ENCODE measurements around the gene TBC1D8. TPM values are rescaled to one million over a fixed set of nuclear protein-coding genes. Genes with fewer than 3 reads are reported as not detected.

TBC1D8 gene
- total RNA-seq, 1 donor from 2014 or later = 0.51 TPM

- intact Hi-C loops (cut with micrococcal nuclease) = loop anchor here (5.0 to 10.0 kb wide), 3 partner anchors 1512 to 1850 kb away; partner anchors contain the start of genes EIF5B, LIPT1, REV1 and TSGA10
These were observed 146.4 kb downstream of the TBC1D8 start for GRCh38 chr2:101004620-101005325.

- intact Hi-C loops (cut with micrococcal nuclease) = loop anchor here (1.0 to 10.0 kb wide), 4 partner anchors 18 to 1849 kb away; partner anchors contain the start of genes EIF5B, LIPT1, REV1 and TSGA10
These were observed 147.9 kb downstream of the TBC1D8 start for GRCh38 chr2:101003278-101003775.

GRCh38 chr2:101002562-101003277, 148.5 kb downstream of the TBC1D8 start:
- intact Hi-C loops (cut with micrococcal nuclease) = loop anchor here (1.0 to 10.0 kb wide), 11 partner anchors 10 to 1848 kb away; partner anchors contain the start of genes CNOT11, EIF5B, LIPT1 and PDCL3

- intact Hi-C loops (cut with micrococcal nuclease) = loop anchor here (1.0 to 10.0 kb wide), 11 partner anchors 10 to 1847 kb away; partner anchors contain the start of genes CNOT11, EIF5B, LIPT1 and PDCL3
These were observed 149.3 kb downstream of the TBC1D8 start, which contains the start of gene RPL31 for GRCh38 chr2:101001691-101002561. Gene RPL31 (plus strand): TSS chr2:101002289. CDS start chr2:101002702, 413 bp downstream.

- intact Hi-C loops (cut with micrococcal nuclease) = loop anchor here (2.0 to 10.0 kb wide), 4 partner anchors 181 to 1845 kb away; partner anchors contain the start of genes EIF5B, LIPT1, REV1 and TSGA10
These were observed 151.2 kb downstream of the TBC1D8 start for GRCh38 chr2:100999995-101000394.

- intact Hi-C loops (cut with micrococcal nuclease) = no loop called here
These were observed 153.0 kb downstream of the TBC1D8 start for GRCh38 chr2:100998235-100998573.

GRCh38 chr2:100997509-100998234, 153.5 kb downstream of the TBC1D8 start:
- intact Hi-C loops (cut with micrococcal nuclease) = no loop called here

GRCh38 chr2:100995309-100996075, 155.7 kb downstream of the TBC1D8 start:
- intact Hi-C loops (cut with micrococcal nuclease) = no loop called here

- intact Hi-C loops (cut with micrococcal nuclease) = no loop called here
These were observed 157.9 kb downstream of the TBC1D8 start for GRCh38 chr2:100993294-100993693.

- intact Hi-C loops (cut with micrococcal nuclease) = no loop called here
These were observed 158.9 kb downstream of the TBC1D8 start for GRCh38 chr2:100992262-100992661.

GRCh38 chr2:100991404-100991773, 159.8 kb downstream of the TBC1D8 start:
- intact Hi-C loops (cut with micrococcal nuclease) = no loop called here

GRCh38 chr2:100990650-100991403, 160.4 kb downstream of the TBC1D8 start:
- intact Hi-C loops (cut with micrococcal nuclease) = no loop called here

- intact Hi-C loops (cut with micrococcal nuclease) = no loop called here
These were observed 161.0 kb downstream of the TBC1D8 start for GRCh38 chr2:100990166-100990565.

GRCh38 chr2:100989666-100990065, 161.5 kb downstream of the TBC1D8 start:
- intact Hi-C loops (cut with micrococcal nuclease) = no loop called here

- intact Hi-C loops (cut with micrococcal nuclease) = no loop called here
These were observed 162.4 kb downstream of the TBC1D8 start for GRCh38 chr2:100988630-100989417.

- intact Hi-C loops (cut with micrococcal nuclease) = no loop called here
These were observed 163.2 kb downstream of the TBC1D8 start for GRCh38 chr2:100987974-100988373.

- intact Hi-C loops (cut with micrococcal nuclease) = no loop called here
These were observed 163.6 kb downstream of the TBC1D8 start for GRCh38 chr2:100987536-100987935.

GRCh38 chr2:100986157-100986556, 165.0 kb downstream of the TBC1D8 start:
- intact Hi-C loops (cut with micrococcal nuclease) = no loop called here

Measured in T-helper 1 cell treated with Interleukin-12 subunit alpha and Interleukin-12 subunit beta and Interleukin-4 antibody, amounts not matched to agents 30 ng/mL and 1 ng/mL, for 36 hours (primary cell).